ENCODE results near the gene MGAT3. TPM values are rescaled to one million over a fixed set of nuclear protein-coding genes. Genes with fewer than 3 reads are reported as not detected.
A peak's percentile ranks its signal among the peaks of the same experiment; 100 is the strongest.

MGAT3 gene
- polyA plus RNA-seq, 1 of the 3 experiments (the other 2 are of a cell fraction), result 0.16 TPM

GRCh38 chr22:39532215-39533073, 75.6 kb downstream of the MGAT3 start, which contains the start of gene RPS19BP1 (continued):
- TF ChIP-seq, protein P1, sequence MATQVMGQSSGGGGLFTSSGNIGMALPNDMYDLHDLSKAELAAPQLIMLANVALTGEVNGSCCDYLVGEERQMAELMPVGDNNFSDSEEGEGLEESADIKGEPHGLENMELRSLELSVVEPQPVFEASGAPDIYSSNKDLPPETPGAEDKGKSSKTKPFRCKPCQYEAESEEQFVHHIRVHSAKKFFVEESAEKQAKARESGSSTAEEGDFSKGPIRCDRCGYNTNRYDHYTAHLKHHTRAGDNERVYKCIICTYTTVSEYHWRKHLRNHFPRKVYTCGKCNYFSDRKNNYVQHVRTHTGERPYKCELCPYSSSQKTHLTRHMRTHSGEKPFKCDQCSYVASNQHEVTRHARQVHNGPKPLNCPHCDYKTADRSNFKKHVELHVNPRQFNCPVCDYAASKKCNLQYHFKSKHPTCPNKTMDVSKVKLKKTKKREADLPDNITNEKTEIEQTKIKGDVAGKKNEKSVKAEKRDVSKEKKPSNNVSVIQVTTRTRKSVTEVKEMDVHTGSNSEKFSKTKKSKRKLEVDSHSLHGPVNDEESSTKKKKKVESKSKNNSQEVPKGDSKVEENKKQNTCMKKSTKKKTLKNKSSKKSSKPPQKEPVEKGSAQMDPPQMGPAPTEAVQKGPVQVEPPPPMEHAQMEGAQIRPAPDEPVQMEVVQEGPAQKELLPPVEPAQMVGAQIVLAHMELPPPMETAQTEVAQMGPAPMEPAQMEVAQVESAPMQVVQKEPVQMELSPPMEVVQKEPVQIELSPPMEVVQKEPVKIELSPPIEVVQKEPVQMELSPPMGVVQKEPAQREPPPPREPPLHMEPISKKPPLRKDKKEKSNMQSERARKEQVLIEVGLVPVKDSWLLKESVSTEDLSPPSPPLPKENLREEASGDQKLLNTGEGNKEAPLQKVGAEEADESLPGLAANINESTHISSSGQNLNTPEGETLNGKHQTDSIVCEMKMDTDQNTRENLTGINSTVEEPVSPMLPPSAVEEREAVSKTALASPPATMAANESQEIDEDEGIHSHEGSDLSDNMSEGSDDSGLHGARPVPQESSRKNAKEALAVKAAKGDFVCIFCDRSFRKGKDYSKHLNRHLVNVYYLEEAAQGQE (IDR thresholded peaks at IDR 0.05; ENCODE audit: low read depth, low read length), result no peak
- no peak for TF ChIP-seq ZBTB33 (IDR thresholded peaks at IDR 0.05; ENCODE audit: borderline replicate concordance, low read depth)
- TF ChIP-seq, protein P2, sequence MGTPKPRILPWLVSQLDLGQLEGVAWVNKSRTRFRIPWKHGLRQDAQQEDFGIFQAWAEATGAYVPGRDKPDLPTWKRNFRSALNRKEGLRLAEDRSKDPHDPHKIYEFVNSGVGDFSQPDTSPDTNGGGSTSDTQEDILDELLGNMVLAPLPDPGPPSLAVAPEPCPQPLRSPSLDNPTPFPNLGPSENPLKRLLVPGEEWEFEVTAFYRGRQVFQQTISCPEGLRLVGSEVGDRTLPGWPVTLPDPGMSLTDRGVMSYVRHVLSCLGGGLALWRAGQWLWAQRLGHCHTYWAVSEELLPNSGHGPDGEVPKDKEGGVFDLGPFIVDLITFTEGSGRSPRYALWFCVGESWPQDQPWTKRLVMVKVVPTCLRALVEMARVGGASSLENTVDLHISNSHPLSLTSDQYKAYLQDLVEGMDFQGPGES (IDR thresholded peaks at IDR 0.05; ENCODE audit: low read depth, low read length), result no peak
- no peak for TF ChIP-seq TEAD4 (IDR thresholded peaks at IDR 0.05; ENCODE audit: borderline replicate concordance, insufficient read depth)

GRCh38 chr22:39534092-39534506, 77.3 kb downstream of the MGAT3 start:
- POLR2A ChIA-PET, result no interaction called here
- no peak for DNase-seq
- H3K4me2 ChIP-seq, result no peak overlapping the region
- H3K27me3 ChIP-seq (ENCODE audit: insufficient read depth), result no peaks in the 10 kb centered on the region
- peak overlapping the region; percentile 70; the same call in 1 of the 2 replicates for H2AFZ ChIP-seq (ENCODE audit: low read depth)
- H3K79me2 ChIP-seq (ENCODE audit: insufficient read depth), result peaks cover 18% of the 10 kb centered on the region
- H3F3A ChIP-seq (replicated peaks; ENCODE audit: insufficient read depth), result no peaks in the 10 kb centered on the region
- H3K4me1 ChIP-seq (ENCODE audit: control insufficient read depth in 1 of 2, insufficient read depth in 2 of 2, low read depth in 1 of 2, low read length in 1 of 2), result peaks cover 4 to 14% of the 10 kb centered on the region in 2 experiments; a peak in 2 of 4 replicates
- 85% methylated on average over 9 of the region's 12 CpGs for WGBS (ENCODE audit: low lambda C conversion rate)
- H3K9me2 ChIP-seq, result no peaks in the 10 kb centered on the region
- no peaks in the 10 kb centered on the region; the same call in 1 of the 2 replicates for H4K20me1 ChIP-seq (ENCODE audit: insufficient read depth)
- no peak overlapping the region for H3K9ac ChIP-seq
- H3K9me3 ChIP-seq, result no peaks in the 10 kb centered on the region
- H3K27ac ChIP-seq (ENCODE audit: low read depth in 2 of 2, low read length in 1 of 2), result no peak overlapping the region
- CTCF ChIA-PET, result interaction anchor here (0.6 to 3.9 kb wide), 18 partner anchors 9 to 815 kb away, joined by 3 to 62 read pairs (median 6); partner anchors contain the start of gene ADSL
- H3K4me3 ChIP-seq (ENCODE audit: low read depth in 2 of 2, low read length in 1 of 2), result no peak overlapping the region
- H3K36me3 ChIP-seq (replicated peaks in 1 of 2; ENCODE audit: control insufficient read depth in 1 of 2, insufficient read depth in 2 of 2, low read length in 1 of 2), result peaks cover 0 to 5% of the 10 kb centered on the region in 2 experiments
- TF ChIP-seq ELF1 (IDR thresholded peaks at IDR 0.05) (no peak), ZBTB33 (IDR thresholded peaks at IDR 0.05; ENCODE audit: borderline replicate concordance, low read depth) (no peak), NFIC (IDR thresholded peaks at IDR 0.05; ENCODE audit: borderline replicate concordance) (no peak), GABPA (IDR thresholded peaks at IDR 0.05; ENCODE audit: low read depth) (no peak), SIN3A (IDR thresholded peaks at IDR 0.05; ENCODE audit: borderline replicate concordance, low read depth, low read length) (no peak), RXRA (IDR thresholded peaks at IDR 0.05; ENCODE audit: borderline replicate concordance, low read depth) (no peak), POLR2AphosphoS5 (IDR thresholded peaks at IDR 0.05; ENCODE audit: low read depth, low read length) (no peak), JUND (IDR thresholded peaks at IDR 0.05) (no peak), CTCF (IDR thresholded peaks at IDR 0.05) (no peak), TCF12 (IDR thresholded peaks at IDR 0.05) (no peak), TEAD4 (IDR thresholded peaks at IDR 0.05; ENCODE audit: borderline replicate concordance, insufficient read depth) (no peak)
- TF ChIP-seq, protein P1 (IDR thresholded peaks at IDR 0.05; ENCODE audit: low read depth, low read length), result no peak

Data from SK-N-SH (cell line).